ENCODE data around the gene ATP8A2.

DNA sequence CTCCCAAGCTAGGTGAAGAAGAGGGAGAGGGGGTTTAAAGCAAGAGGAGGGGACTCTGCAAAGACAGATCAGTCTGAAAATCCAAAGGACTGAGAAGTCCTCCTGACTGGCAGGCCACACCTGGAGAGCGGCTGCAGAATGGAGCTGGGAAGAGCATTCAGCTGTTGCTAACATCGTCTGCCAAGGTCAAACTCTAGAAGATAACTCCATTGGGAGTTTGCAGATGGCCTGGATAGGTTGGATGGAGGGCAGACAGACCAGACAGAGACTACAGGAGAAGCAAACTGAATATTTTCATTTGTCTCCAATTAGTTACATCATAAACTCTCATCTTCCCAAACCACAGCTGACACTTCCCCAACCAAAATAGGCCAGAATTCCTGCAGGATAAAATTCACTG lies 699.9 kb downstream of the ATP8A2 start:
- TF ChIP-seq YY1 (IDR thresholded peaks at IDR 0.05; ENCODE audit: insufficient read depth, insufficient read length) (no peak), ZNF274 (IDR thresholded peaks at IDR 0.05; ENCODE audit: low read depth, low read length) (no peak)

Measured in NT2/D1 (cell line).